Activated CD8-positive, alpha-beta memory T cell treated with anti-CD3 and anti-CD28 coated beads for 4 hours (primary cell): ENCODE results near the gene C19orf85.
"Not testable (repeated sequence)": the region's sequence is repeated elsewhere in the genome, so short reads cannot be mapped to it uniquely, and the experiment has no call there.

ENCODE experiments used
- DNase-seq, 2 donors: peaks; one replicate each; pipeline ENCODE4 v3.0.0-alpha.2; 2020; ENCODE audit warnings: low read depth in 2 of 2

The C19orf85 gene

GRCh38 chr19:55464662-55465054 is at the start of gene C19orf85:
Gene C19orf85, minus strand, starts transcription at chr19:55464751. Its CDS starts 197 bp downstream, at chr19:55464554.
- no peak for DNase-seq

GRCh38 chr19:55508120-55508519 is 43.6 kb upstream of the C19orf85 start:
- DNase-seq, result no peak

GRCh38 chr19:55504981-55505380 is 40.4 kb upstream of the C19orf85 start:
- DNase-seq, result no peak

- DNase-seq, result no peak
Measured at GRCh38 chr19:55504252-55504603, 39.7 kb upstream of the C19orf85 start.

- peak; percentile 80 to 81 for DNase-seq
Measured at GRCh38 chr19:55503502-55504251, 39.1 kb upstream of the C19orf85 start.

GRCh38 chr19:55503157-55503501 is 38.6 kb upstream of the C19orf85 start:
- DNase-seq, result no peak

- no peak for DNase-seq
Measured at GRCh38 chr19:55502197-55502952, 37.8 kb upstream of the C19orf85 start.

GRCh38 chr19:55500368-55500952 is 35.9 kb upstream of the C19orf85 start:
- no peak for DNase-seq

- no peak for DNase-seq
Measured at GRCh38 chr19:55498246-55498840, 33.8 kb upstream of the C19orf85 start.

GRCh38 chr19:55497763-55498162 is 33.2 kb upstream of the C19orf85 start:
- DNase-seq, result no peak

GRCh38 chr19:55496820-55497219 is 32.3 kb upstream of the C19orf85 start:
- DNase-seq, result not testable (repeated sequence)

- no peak for DNase-seq
Measured at GRCh38 chr19:55495646-55496349, 31.2 kb upstream of the C19orf85 start.

- no peak for DNase-seq
Measured at GRCh38 chr19:55494172-55494761, 29.7 kb upstream of the C19orf85 start.

GRCh38 chr19:55493645-55494171 is 29.2 kb upstream of the C19orf85 start:
- no peak for DNase-seq

- DNase-seq, result no peak
Measured at GRCh38 chr19:55493052-55493644, 28.6 kb upstream of the C19orf85 start.

- no peak for DNase-seq
Measured at GRCh38 chr19:55492362-55492944, 27.9 kb upstream of the C19orf85 start.

GRCh38 chr19:55491546-55492360 is 27.2 kb upstream of the C19orf85 start:
- DNase-seq, result no peak

- no peak for DNase-seq
Measured at GRCh38 chr19:55490478-55491432, 26.2 kb upstream of the C19orf85 start.
